HepG2 (cell line): ENCODE data around the gene GMEB2. TPM values are rescaled to one million over a fixed set of nuclear protein-coding genes. Genes with fewer than 3 reads are reported as not detected.
A peak's percentile ranks its signal among the peaks of the same experiment; 100 is the strongest.

Experiments used
- ATRX ChIP-seq: sonication (generic); formaldehyde crosslinking; IDR thresholded peaks from 2 replicates; pipeline ENCODE4 v1.4.0; 2020; ENCODE audit warnings: missing genetic modification reagents, borderline replicate concordance
- CEBPB ChIP-seq: IDR thresholded peaks from 2 replicates; pipeline ENCODE4 v1.6.1; 2011; ENCODE audit warnings: low read depth, low read length, improper control_type of control experiment, borderline replicate concordance
- FOXP4 ChIP-seq: sonication (generic); formaldehyde crosslinking; IDR thresholded peaks from 2 replicates; pipeline ENCODE4 v1.4.0; 2020; ENCODE audit warnings: missing genetic modification reagents
- HMG20A ChIP-seq: IDR thresholded peaks from 2 replicates; pipeline ENCODE4 v1.6.1; 2016; ENCODE audit warnings: borderline replicate concordance
- NAIF1 ChIP-seq: sonication (generic); formaldehyde crosslinking; IDR thresholded peaks from 2 replicates; pipeline ENCODE4 v1.5.0; 2020; ENCODE audit warnings: mild to moderate bottlenecking, missing genetic modification reagents, borderline replicate concordance
- NFIB ChIP-seq: sonication (generic); formaldehyde crosslinking; IDR thresholded peaks from 2 replicates; pipeline ENCODE4 v1.9.0; 2021; ENCODE audit warnings: missing genetic modification reagents, mild to moderate bottlenecking, borderline replicate concordance
- RBFOX2 ChIP-seq: fragments of 200-400 bp; formaldehyde crosslinking; IDR thresholded peaks from 2 replicates; pipeline ENCODE4 v1.6.1; 2017; ENCODE audit warnings: low read depth, mild to moderate bottlenecking, low read length
- RCOR2 ChIP-seq: IDR thresholded peaks from 2 replicates; pipeline ENCODE4 v1.6.1; 2016; ENCODE audit warnings: missing biosample characterization, missing genetic modification reagents
- RELA ChIP-seq: sonication (generic); formaldehyde crosslinking; IDR thresholded peaks from 2 replicates; pipeline ENCODE4 v1.4.0; 2020; ENCODE audit warnings: missing genetic modification reagents
- RNF219 ChIP-seq: sonication (generic); formaldehyde crosslinking; IDR thresholded peaks from 2 replicates; pipeline ENCODE4 v1.5.0; 2020; ENCODE audit warnings: mild to moderate bottlenecking, missing genetic modification reagents
- SKI ChIP-seq: fragments of 450-650 bp; IDR thresholded peaks from one replicate; pipeline ENCODE4 v1.6.1; 2018; ENCODE audit warnings: mild to moderate bottlenecking; ENCODE audit not compliant: partially characterized antibody
- SMAD9 ChIP-seq: sonication (generic); formaldehyde crosslinking; IDR thresholded peaks from 2 replicates; pipeline ENCODE4 v1.5.1; 2020; ENCODE audit warnings: mild to moderate bottlenecking, missing genetic modification reagents
- WIZ ChIP-seq: sonication (generic); formaldehyde crosslinking; IDR thresholded peaks from 2 replicates; pipeline ENCODE4 v1.5.1; 2020; ENCODE audit warnings: mild to moderate bottlenecking, missing genetic modification reagents
- ZKSCAN8 ChIP-seq: IDR thresholded peaks from 2 replicates; pipeline ENCODE4 v1.6.1; 2016; ENCODE audit warnings: borderline replicate concordance, missing genetic modification reagents, missing compliant biosample characterization
- ZNF329 ChIP-seq: sonication (generic); formaldehyde crosslinking; IDR thresholded peaks from 2 replicates; pipeline ENCODE4 v1.9.0; 2021; ENCODE audit warnings: low read depth, mild to moderate bottlenecking, missing genetic modification reagents
- ZNF367 ChIP-seq: sonication (generic); formaldehyde crosslinking; IDR thresholded peaks from 2 replicates; pipeline ENCODE4 v1.4.0; 2020; ENCODE audit warnings: missing genetic modification reagents, borderline replicate concordance
- ZNF547 ChIP-seq: sonication (generic); formaldehyde crosslinking; IDR thresholded peaks from 2 replicates; pipeline ENCODE4 v1.5.1; 2020; ENCODE audit warnings: mild to moderate bottlenecking, missing genetic modification reagents
- ZNF570 ChIP-seq: sonication (generic); formaldehyde crosslinking; IDR thresholded peaks from 2 replicates; pipeline ENCODE4 v1.4.0; 2020; ENCODE audit warnings: mild to moderate bottlenecking, missing genetic modification reagents, borderline replicate concordance
- ZNF646 ChIP-seq: sonication (generic); formaldehyde crosslinking; IDR thresholded peaks from 2 replicates; pipeline ENCODE4 v1.9.0; 2021; ENCODE audit warnings: mild to moderate bottlenecking, missing genetic modification reagents
- polyA plus RNA-seq, 8 experiments: library from polyadenylated mRNA; depleted of rRNA in 3 of 8; stranded (reverse) in 7 of 8; unstranded in 1 of 8; fragments of >200 nt; fragmentation: Illumina TruSeq in 4 of 8; extraction: Trizol in 4 of 8; gene quantifications; 2 replicates each; pipeline versions ENCODE4 v1.2.1 to v1.2.3, GENCODE V29; 2011 to 2016; ENCODE audit warnings: low read depth in 4 of 8, missing spikeins in 1 of 8, mixed read lengths in 1 of 8; ENCODE audit not compliant: insufficient read depth in 1 of 8
- total RNA-seq, 5 experiments: library from RNA; depleted of rRNA; stranded (reverse); fragments of >200 nt; fragmentation: Illumina TruSeq; extraction: Trizol; gene quantifications; 2 replicates each; pipeline ENCODE4 v1.2.3, GENCODE V29; 2016; ENCODE audit warnings: low read depth in 1 of 5

The GMEB2 gene
- total and polyA plus RNA-seq, 2 of the 13 experiments (the other 11 are each of a cell fraction or from before 2014, with no cell fraction given) = 10.6 to 12.4 TPM

- TF ChIP-seq RNF219 (CRISPR knock-in tag) = peak; percentile 56; the same call in 1 of the 2 replicates
- peak; percentile 92 for TF ChIP-seq ZNF547
- peak; percentile 87 for TF ChIP-seq FOXP4 (CRISPR knock-in tag)
- no peak for TF ChIP-seq RCOR2 (CRISPR knock-in tag)
- no peak for TF ChIP-seq NFIB (CRISPR knock-in tag)
- TF ChIP-seq RBFOX2 = peak; percentile 94
- TF ChIP-seq ZNF329 (CRISPR knock-in tag) = peak; percentile 54; the same call in 1 of the 2 replicates
- no peak for TF ChIP-seq CEBPB
- TF ChIP-seq HMG20A = no peak
- TF ChIP-seq NAIF1 = peak; percentile 93; the same call in 1 of the 2 replicates
- TF ChIP-seq ZNF367 = peak; percentile 95; the same call in 1 of the 2 replicates
- no peak for TF ChIP-seq SMAD9 (CRISPR knock-in tag)
- no peak; the same call in none of the 2 replicates for TF ChIP-seq WIZ (CRISPR knock-in tag)
- TF ChIP-seq SKI = no peak
- no peak for TF ChIP-seq ZNF646 (CRISPR knock-in tag)
- TF ChIP-seq RELA (CRISPR knock-in tag) = peak; percentile 89; the same call in 1 of the 2 replicates
- TF ChIP-seq ATRX (CRISPR knock-in tag) = no peak
- TF ChIP-seq ZKSCAN8 (CRISPR knock-in tag) = no peak
- no peak for TF ChIP-seq ZNF570 (CRISPR knock-in tag)
Measured at GRCh38 chr20:63657937-63658748, 31.2 kb upstream of the GMEB2 start, which contains the start of gene RTEL1 (continued).
